GM21526 (cell line): ENCODE data around the gene STMND1.

Source experiments
- ATAC-seq: cut with Tn5 transposase; IDR thresholded peaks from one replicate; pipeline ENCODE4 v1.9.1; 2021; ENCODE audit warnings: moderate library complexity; ENCODE audit not compliant: unreplicated experiment, low FRiP score

The STMND1 gene

GRCh38 chr6:17096652-17097051 is 5.2 kb upstream of the STMND1 start:
- ATAC-seq, result no peak

- no peak for ATAC-seq
Observed at GRCh38 chr6:17097982-17098381, 3.9 kb upstream of the STMND1 start.

GRCh38 chr6:17098538-17098937 is 3.3 kb upstream of the STMND1 start:
- no peak for ATAC-seq

GRCh38 chr6:17099401-17100059 is 2.3 kb upstream of the STMND1 start:
- ATAC-seq, result no peak

- ATAC-seq, result no peak
Observed at GRCh38 chr6:17100806-17101205, 1.0 kb upstream of the STMND1 start.

GRCh38 chr6:17102258-17102870 is 514 bp downstream of the STMND1 start:
- no peak for ATAC-seq

GRCh38 chr6:17103715-17104114 is 1.9 kb downstream of the STMND1 start:
- no peak for ATAC-seq

GRCh38 chr6:17107863-17108262 is 6.0 kb downstream of the STMND1 start:
- no peak for ATAC-seq

GRCh38 chr6:17115251-17116116 is 13.6 kb downstream of the STMND1 start:
- no peak for ATAC-seq

- ATAC-seq, result no peak
Observed at GRCh38 chr6:17116117-17116440, 14.2 kb downstream of the STMND1 start.

GRCh38 chr6:17120019-17120418 is 18.2 kb downstream of the STMND1 start:
- ATAC-seq, result no peak

- ATAC-seq, result no peak
Observed at GRCh38 chr6:17125407-17125806, 23.6 kb downstream of the STMND1 start.

- no peak for ATAC-seq
Observed at GRCh38 chr6:17130786-17131185, 28.9 kb downstream of the STMND1 start.

GRCh38 chr6:17132967-17133366 is 31.1 kb downstream of the STMND1 start:
- no peak for ATAC-seq

GRCh38 chr6:17138033-17138432 is 36.2 kb downstream of the STMND1 start:
- no peak for ATAC-seq

- no peak for ATAC-seq
Observed at GRCh38 chr6:17144016-17144415, 42.2 kb downstream of the STMND1 start.

- no peak for ATAC-seq
Observed at GRCh38 chr6:17149571-17149970, 47.7 kb downstream of the STMND1 start.

GRCh38 chr6:17150096-17150495 is 48.2 kb downstream of the STMND1 start:
- no peak for ATAC-seq

- no peak for ATAC-seq
Observed at GRCh38 chr6:17151888-17152287, 50.0 kb downstream of the STMND1 start.

GRCh38 chr6:17152703-17153102 is 50.9 kb downstream of the STMND1 start:
- ATAC-seq, result no peak

GRCh38 chr6:17156112-17156921 is 54.5 kb downstream of the STMND1 start:
- no peak for ATAC-seq
